K562 (cell line): ENCODE data around the gene LIMS1. TPM values are rescaled to one million over a fixed set of nuclear protein-coding genes. Genes with fewer than 3 reads are reported as not detected.

ENCODE experiments used
- CAMTA2 ChIP-seq: fragments of 250-450 bp; sonication (Bioruptor Pico); conservative IDR thresholded peaks from 2 replicates; pipeline ENCODE4 v1.5.1; 2022
- CREM ChIP-seq: IDR thresholded peaks from 2 replicates; pipeline ENCODE4 v1.6.1; 2014; ENCODE audit warnings: antibody characterized with exemption, low read depth
- CTBP1 ChIP-seq: fragments of 450-650 bp; IDR thresholded peaks from 2 replicates; pipeline ENCODE4 v1.6.1; 2016; ENCODE audit warnings: borderline replicate concordance
- EGR1 ChIP-seq: fragments of 450-650 bp; conservative IDR thresholded peaks from 2 replicates; pipeline ENCODE4 v1.6.1; 2017; ENCODE audit warnings: mild to moderate bottlenecking
- ELK1 ChIP-seq: sonication (generic); formaldehyde crosslinking; IDR thresholded peaks from 2 replicates; pipeline ENCODE4 v1.8.1; 2022; ENCODE audit warnings: missing genetic modification reagents
- FOXK1 ChIP-seq: sonication (generic); formaldehyde crosslinking; IDR thresholded peaks from 2 replicates; pipeline ENCODE4 v1.8.0; 2022; ENCODE audit warnings: missing genetic modification reagents, mild to moderate bottlenecking, borderline replicate concordance
- FOXK2 ChIP-seq, 2 experiments: fragments of 450-650 bp; IDR thresholded peaks in 1 of 2; conservative IDR thresholded peaks in 1 of 2; 2 replicates each; pipeline ENCODE4 v1.6.1; 2016; ENCODE audit warnings: low read depth in 2 of 2, mild to moderate bottlenecking in 1 of 2
- KLF6 ChIP-seq: fragments of 250-450 bp; sonication (Bioruptor Pico); IDR thresholded peaks from 2 replicates; pipeline ENCODE4 v1.4.0; 2020; ENCODE audit warnings: mild to moderate bottlenecking, moderate library complexity, borderline replicate concordance
- MECOM ChIP-seq: fragments of 250-450 bp; sonication (Bioruptor Pico); IDR thresholded peaks from 2 replicates; pipeline ENCODE4 v1.8.0; 2022; ENCODE audit warnings: inconsistent platforms
- MEIS2 ChIP-seq: fragments of 450-650 bp; IDR thresholded peaks from 2 replicates; pipeline ENCODE4 v1.6.1; 2014; ENCODE audit warnings: mild to moderate bottlenecking; ENCODE audit not compliant: partially characterized antibody
- NEUROD1 ChIP-seq: fragments of 150-350 bp; IDR thresholded peaks from 2 replicates; pipeline ENCODE4 v1.6.1; 2014; ENCODE audit warnings: borderline replicate concordance, low read length, low read depth; ENCODE audit not compliant: partially characterized antibody
- PHF20 ChIP-seq: fragments of 450-650 bp; IDR thresholded peaks from 2 replicates; pipeline ENCODE4 v1.6.1; 2018; ENCODE audit not compliant: partially characterized antibody
- PML ChIP-seq: IDR thresholded peaks from 2 replicates; pipeline ENCODE4 v1.6.1; 2012; ENCODE audit warnings: low read length, inconsistent platforms
- PTTG1 ChIP-seq: fragments of 450-650 bp; IDR thresholded peaks from 2 replicates; pipeline ENCODE4 v1.6.1; 2016; ENCODE audit warnings: low read depth, mild to moderate bottlenecking, missing genetic modification characterization, missing compliant biosample characterization
- SMAD4 ChIP-seq: fragments of 250-450 bp; sonication (Bioruptor Pico); conservative IDR thresholded peaks from 2 replicates; pipeline ENCODE4 v1.8.0; 2021; ENCODE audit warnings: inconsistent platforms, mild to moderate bottlenecking, moderate library complexity
- SP1 ChIP-seq: sonication (generic); formaldehyde crosslinking; IDR thresholded peaks from 2 replicates; pipeline ENCODE4 v1.8.1; 2022; ENCODE audit warnings: mild to moderate bottlenecking, missing genetic modification reagents
- SRSF7 ChIP-seq: fragments of 200-400 bp; formaldehyde crosslinking; optimal IDR thresholded peaks from 2 replicates; pipeline ENCODE3; 2017; ENCODE audit warnings: mild to moderate bottlenecking, low read depth, low read length
- TAF1 ChIP-seq: IDR thresholded peaks from 2 replicates; pipeline ENCODE4 v1.6.1; 2011; ENCODE audit warnings: mild to moderate bottlenecking, low read length, moderate library complexity; ENCODE audit not compliant: insufficient read depth, control insufficient read depth, severe bottlenecking; ENCODE audit errors: extremely low read depth
- ZEB2 ChIP-seq: fragments of 450-650 bp; IDR thresholded peaks from 2 replicates; pipeline ENCODE4 v1.6.1; 2016
- ZNF174 ChIP-seq: fragments of 250-450 bp; sonication (Bioruptor Pico); IDR thresholded peaks from 2 replicates; pipeline ENCODE4 v1.4.0; 2020; ENCODE audit warnings: mild to moderate bottlenecking
- ZNF384 ChIP-seq: IDR thresholded peaks from 2 replicates; pipeline ENCODE4 v1.6.1; 2012; ENCODE audit warnings: low read depth, low read length, improper control_type of control experiment
- ZNF445 ChIP-seq: fragments of 250-450 bp; sonication (Bioruptor Pico); IDR thresholded peaks from 2 replicates; pipeline ENCODE4 v1.4.0; 2020; ENCODE audit warnings: low read depth, mild to moderate bottlenecking, moderate library complexity
- ZZZ3 ChIP-seq: fragments of 450-650 bp; IDR thresholded peaks from 2 replicates; pipeline ENCODE4 v1.6.1; 2016; ENCODE audit warnings: antibody characterized with exemption, mild to moderate bottlenecking, moderate library complexity
- polyA plus RNA-seq, 8 experiments: library from polyadenylated mRNA; depleted of rRNA in 4 of 8; stranded (reverse) in 5 of 8; unstranded in 3 of 8; fragments of >200 nt; fragmentation: Nextera tagmentation in 2 of 8; fragmentation: Illumina TruSeq in 1 of 8; extraction: Ambion mirVana in 2 of 8; extraction: Trizol in 1 of 8; gene quantifications; 2 replicates each; pipeline versions ENCODE4 v1.2.1 to v1.2.3, GENCODE V29; 2011 to 2014; ENCODE audit warnings: inconsistent platforms in 1 of 8, missing spikeins in 1 of 8
- total RNA-seq, 7 experiments: library from RNA; depleted of rRNA in 6 of 7; stranded (reverse); fragments of >200 nt in 6 of 7; fragmentation: Illumina TruSeq in 2 of 7; extraction: Trizol in 2 of 7; gene quantifications; 2 replicates each; pipeline versions ENCODE4 v1.2.1 to v1.2.3, GENCODE V29; 2011 to 2021; ENCODE audit warnings: low replicate concordance in 1 of 7
- TF ChIP-seq, protein P1 (sequence below), 2 experiments: fragments of 450-650 bp; IDR thresholded peaks; 2 replicates each; pipeline ENCODE4 v1.6.1; 2016
- TF ChIP-seq, protein P2 (sequence below): fragments of 450-650 bp; IDR thresholded peaks from 2 replicates; pipeline ENCODE4 v1.6.1; 2017; ENCODE audit warnings: antibody characterized with exemption, mild to moderate bottlenecking

Gene LIMS1
- total and polyA plus RNA-seq, 9 of the 15 experiments (the other 6 are each of a cell fraction or from before 2014, with no cell fraction given) = 52.8 to 134 (median 81.0) TPM

DNA sequence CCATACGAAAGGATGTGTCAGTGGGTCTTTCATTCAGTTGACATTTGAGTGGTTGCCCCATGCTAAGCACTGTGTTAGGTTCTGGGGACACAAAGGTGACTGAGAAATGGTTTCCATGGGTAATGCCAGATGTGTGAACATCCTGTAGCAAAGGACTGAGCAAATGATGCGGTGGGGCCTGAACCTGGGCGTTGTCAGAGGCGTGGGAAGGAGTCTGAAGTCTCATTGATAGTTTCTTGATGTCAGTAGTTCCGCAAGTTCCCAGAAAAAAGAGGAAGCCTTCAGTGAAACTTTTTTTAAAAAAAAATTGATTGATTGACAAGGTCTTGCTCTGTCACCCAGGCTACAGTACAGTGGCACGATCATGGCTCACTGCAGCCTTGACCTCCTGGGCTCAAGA, 56.9 kb downstream of the LIMS1 start (continued):
- TF ChIP-seq, protein P1, sequence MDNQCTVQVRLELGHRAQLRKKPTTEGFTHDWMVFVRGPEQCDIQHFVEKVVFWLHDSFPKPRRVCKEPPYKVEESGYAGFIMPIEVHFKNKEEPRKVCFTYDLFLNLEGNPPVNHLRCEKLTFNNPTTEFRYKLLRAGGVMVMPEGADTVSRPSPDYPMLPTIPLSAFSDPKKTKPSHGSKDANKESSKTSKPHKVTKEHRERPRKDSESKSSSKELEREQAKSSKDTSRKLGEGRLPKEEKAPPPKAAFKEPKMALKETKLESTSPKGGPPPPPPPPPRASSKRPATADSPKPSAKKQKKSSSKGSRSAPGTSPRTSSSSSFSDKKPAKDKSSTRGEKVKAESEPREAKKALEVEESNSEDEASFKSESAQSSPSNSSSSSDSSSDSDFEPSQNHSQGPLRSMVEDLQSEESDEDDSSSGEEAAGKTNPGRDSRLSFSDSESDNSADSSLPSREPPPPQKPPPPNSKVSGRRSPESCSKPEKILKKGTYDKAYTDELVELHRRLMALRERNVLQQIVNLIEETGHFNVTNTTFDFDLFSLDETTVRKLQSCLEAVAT (IDR thresholded peaks at IDR 0.05) = 0 out of 4 replicates have a peak, but pooled peaks of 1 of the 2 experiments have one; percentile 14
- TF ChIP-seq, protein P2, sequence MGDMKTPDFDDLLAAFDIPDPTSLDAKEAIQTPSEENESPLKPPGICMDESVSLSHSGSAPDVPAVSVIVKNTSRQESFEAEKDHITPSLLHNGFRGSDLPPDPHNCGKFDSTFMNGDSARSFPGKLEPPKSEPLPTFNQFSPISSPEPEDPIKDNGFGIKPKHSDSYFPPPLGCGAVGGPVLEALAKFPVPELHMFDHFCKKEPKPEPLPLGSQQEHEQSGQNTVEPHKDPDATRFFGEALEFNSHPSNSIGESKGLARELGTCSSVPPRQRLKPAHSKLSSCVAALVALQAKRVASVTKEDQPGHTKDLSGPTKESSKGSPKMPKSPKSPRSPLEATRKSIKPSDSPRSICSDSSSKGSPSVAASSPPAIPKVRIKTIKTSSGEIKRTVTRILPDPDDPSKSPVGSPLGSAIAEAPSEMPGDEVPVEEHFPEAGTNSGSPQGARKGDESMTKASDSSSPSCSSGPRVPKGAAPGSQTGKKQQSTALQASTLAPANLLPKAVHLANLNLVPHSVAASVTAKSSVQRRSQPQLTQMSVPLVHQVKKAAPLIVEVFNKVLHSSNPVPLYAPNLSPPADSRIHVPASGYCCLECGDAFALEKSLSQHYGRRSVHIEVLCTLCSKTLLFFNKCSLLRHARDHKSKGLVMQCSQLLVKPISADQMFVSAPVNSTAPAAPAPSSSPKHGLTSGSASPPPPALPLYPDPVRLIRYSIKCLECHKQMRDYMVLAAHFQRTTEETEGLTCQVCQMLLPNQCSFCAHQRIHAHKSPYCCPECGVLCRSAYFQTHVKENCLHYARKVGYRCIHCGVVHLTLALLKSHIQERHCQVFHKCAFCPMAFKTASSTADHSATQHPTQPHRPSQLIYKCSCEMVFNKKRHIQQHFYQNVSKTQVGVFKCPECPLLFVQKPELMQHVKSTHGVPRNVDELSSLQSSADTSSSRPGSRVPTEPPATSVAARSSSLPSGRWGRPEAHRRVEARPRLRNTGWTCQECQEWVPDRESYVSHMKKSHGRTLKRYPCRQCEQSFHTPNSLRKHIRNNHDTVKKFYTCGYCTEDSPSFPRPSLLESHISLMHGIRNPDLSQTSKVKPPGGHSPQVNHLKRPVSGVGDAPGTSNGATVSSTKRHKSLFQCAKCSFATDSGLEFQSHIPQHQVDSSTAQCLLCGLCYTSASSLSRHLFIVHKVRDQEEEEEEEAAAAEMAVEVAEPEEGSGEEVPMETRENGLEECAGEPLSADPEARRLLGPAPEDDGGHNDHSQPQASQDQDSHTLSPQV = peak; percentile 20; the same call in 1 of the 2 replicates
- TF ChIP-seq ELK1 (CRISPR knock-in tag) = no peak
- TF ChIP-seq KLF6 = no peak
- TF ChIP-seq EGR1 = 0 out of 2 replicates have a peak, but pooled peaks have one; percentile 12
- TF ChIP-seq CREM = peak; percentile 57
- TF ChIP-seq SMAD4 (CRISPR knock-in tag) = peak; percentile 15; the same call in 1 of the 2 replicates
- TF ChIP-seq CAMTA2 (CRISPR knock-in tag) = no peak
- peak in 1 of 2 experiments; percentile 23; a peak in 1 of 4 replicates for TF ChIP-seq FOXK2 (conservative IDR thresholded peaks at IDR 0.05 in 1 of 2, IDR thresholded peaks at IDR 0.05 in 1 of 2; ENCODE audit: low read depth in 2 of 2)
- no peak for TF ChIP-seq PTTG1 (tag)
- no peak for TF ChIP-seq PML
- no peak for TF ChIP-seq NEUROD1
- TF ChIP-seq ZNF445 (CRISPR knock-in tag) = no peak
- TF ChIP-seq MEIS2 = peak; percentile 85
- TF ChIP-seq SP1 (CRISPR knock-in tag) = peak; percentile 54; the same call in 1 of the 2 replicates
- no peak for TF ChIP-seq ZNF174
- no peak for TF ChIP-seq ZZZ3
- TF ChIP-seq ZEB2 = no peak
- TF ChIP-seq FOXK1 = no peak
- TF ChIP-seq SRSF7 = no peak
- TF ChIP-seq TAF1 = peak; percentile 16
- peak; percentile 41; the same call in 1 of the 2 replicates for TF ChIP-seq CTBP1
- TF ChIP-seq PHF20 = no peak
- peak; percentile 74 for TF ChIP-seq ZNF384
- TF ChIP-seq MECOM (CRISPR knock-in tag) = no peak
